SK-N-MC (cell line): ENCODE data around the gene KLHL14.

Experiments used
- EZH2 ChIP-seq: fragments of 200-600 bp; sonication (generic); IDR thresholded peaks from one replicate; pipeline ENCODE4 v1.6.1; 2017; ENCODE audit warnings: antibody characterized with exemption
- POLR2AphosphoS5 ChIP-seq: IDR thresholded peaks from 2 replicates; pipeline ENCODE4 v1.6.1; 2012; ENCODE audit warnings: mild to moderate bottlenecking, low read depth, low read length, borderline replicate concordance

DNA sequence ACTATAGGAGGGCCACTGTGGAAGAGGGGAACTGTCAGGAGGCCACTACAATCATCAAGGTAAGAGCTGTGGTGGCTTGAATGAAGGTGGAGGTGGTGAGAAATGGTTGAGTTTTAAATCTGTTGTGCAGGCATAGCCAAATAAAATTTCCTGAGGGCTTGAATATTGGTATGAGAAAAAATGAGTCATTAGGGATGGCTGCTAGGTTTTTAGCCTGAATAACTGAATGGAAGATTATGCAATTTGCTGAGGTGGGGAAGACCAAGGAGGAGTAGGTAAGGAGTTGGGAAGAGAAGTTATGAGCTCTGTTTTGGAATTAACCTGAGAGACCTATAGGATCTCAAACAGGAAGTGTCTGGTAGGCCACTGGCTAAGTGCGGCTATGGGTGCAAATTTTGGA is 84.0 kb downstream of the KLHL14 start:
- TF ChIP-seq EZH2 (no peak), POLR2AphosphoS5 (no peak)
